HUES6 (cell line): ENCODE measurements around the gene CPB1.

Experiments
- H3K27ac ChIP-seq: 2 replicates; pipeline ENCODE4 v1.7.0; 2013; ENCODE audit warnings: low read depth, mild to moderate bottlenecking, low read length, inconsistent platforms
- H3K27me3 ChIP-seq: 2 replicates; pipeline ENCODE4 v1.6.1; 2013; ENCODE audit warnings: low read length; ENCODE audit not compliant: control insufficient read depth, insufficient read depth
- H3K36me3 ChIP-seq: 2 replicates; pipeline ENCODE4 v1.6.1; 2013; ENCODE audit warnings: low read length; ENCODE audit not compliant: control insufficient read depth, insufficient read depth
- H3K4me1 ChIP-seq: 2 replicates; pipeline ENCODE4 v1.6.1; 2013; ENCODE audit warnings: low read length; ENCODE audit not compliant: control insufficient read depth, insufficient read depth
- H3K4me3 ChIP-seq: 2 replicates; pipeline ENCODE4 v1.5.1; 2013; ENCODE audit warnings: low read depth, low read length
- H3K9ac ChIP-seq: one replicate; pipeline ENCODE4 v1.6.1; 2013; ENCODE audit warnings: mild to moderate bottlenecking, low read length
- H3K9me3 ChIP-seq: 2 replicates; pipeline ENCODE4 v1.6.1; 2013; ENCODE audit warnings: low read depth, low read length; ENCODE audit not compliant: control insufficient read depth, insufficient read depth

The CPB1 gene

GRCh38 chr3:148829926-148830325, 2.3 kb downstream of the CPB1 start:
- Histone ChIP-seq H3K36me3 (no peaks in the 10 kb centered on the region), H3K9me3 (no peaks in the 10 kb centered on the region), H3K27me3 (no peaks in the 10 kb centered on the region), H3K4me3 (no peak overlapping the region), H3K9ac (no peak overlapping the region), H3K4me1 (no peaks in the 10 kb centered on the region), H3K27ac (no peak overlapping the region)

GRCh38 chr3:148833223-148833622, 5.6 kb downstream of the CPB1 start:
- no peak overlapping the region for H3K9ac ChIP-seq
- no peaks in the 10 kb centered on the region for H3K36me3 ChIP-seq
- no peaks in the 10 kb centered on the region for H3K9me3 ChIP-seq
- no peak overlapping the region for H3K4me3 ChIP-seq
- H3K27me3 ChIP-seq = no peaks in the 10 kb centered on the region
- no peak overlapping the region for H3K27ac ChIP-seq
- H3K4me1 ChIP-seq = no peaks in the 10 kb centered on the region

DNA sequence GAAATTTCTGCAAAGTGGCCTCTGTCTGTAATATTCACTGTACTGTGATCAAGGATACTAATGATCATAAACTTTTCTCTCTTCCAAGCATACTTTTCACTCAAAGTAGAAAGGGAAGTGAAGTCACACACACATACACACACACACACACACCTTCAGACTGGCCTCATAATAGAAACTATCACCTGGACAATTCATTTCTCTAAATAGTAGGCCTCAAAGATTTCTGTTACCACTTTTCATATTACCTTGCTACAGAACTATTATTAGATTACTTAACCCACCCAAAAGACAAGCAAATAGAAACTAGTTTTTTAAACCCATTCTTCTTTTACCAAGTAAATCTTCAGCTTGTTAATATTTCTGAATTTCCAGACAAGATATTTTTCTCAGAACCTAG, 12.2 kb downstream of the CPB1 start:
- Histone ChIP-seq H3K27ac (no peak overlapping the region), H3K9me3 (no peaks in the 10 kb centered on the region), H3K9ac (no peak overlapping the region), H3K36me3 (no peaks in the 10 kb centered on the region), H3K27me3 (no peaks in the 10 kb centered on the region), H3K4me3 (no peak overlapping the region), H3K4me1 (no peaks in the 10 kb centered on the region)

DNA sequence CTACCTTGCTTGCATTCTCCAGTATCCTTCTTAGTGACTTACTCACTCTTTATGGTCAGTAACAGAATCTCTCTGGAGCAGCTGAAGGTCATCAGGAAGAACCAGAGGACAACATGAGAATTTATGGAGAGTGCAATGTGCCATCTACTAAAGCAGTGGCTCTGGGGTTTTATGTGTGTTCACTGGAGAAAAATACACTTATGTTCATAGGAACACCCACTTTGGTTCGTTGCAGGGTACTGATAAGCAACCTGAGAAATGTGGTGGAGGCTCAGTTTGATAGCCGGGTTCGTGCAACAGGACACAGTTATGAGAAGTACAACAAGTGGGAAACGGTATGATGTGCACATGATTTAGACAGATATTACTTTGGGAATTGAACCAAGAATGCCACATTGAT, 12.8 kb downstream of the CPB1 start:
- Histone ChIP-seq H3K4me3 (no peak overlapping the region), H3K27ac (no peak overlapping the region), H3K36me3 (no peaks in the 10 kb centered on the region), H3K27me3 (no peaks in the 10 kb centered on the region), H3K9me3 (no peaks in the 10 kb centered on the region), H3K4me1 (no peaks in the 10 kb centered on the region), H3K9ac (no peak overlapping the region)

- Histone ChIP-seq H3K36me3 (no peaks in the 10 kb centered on the region), H3K4me3 (no peak overlapping the region), H3K9ac (no peak overlapping the region), H3K27ac (no peak overlapping the region), H3K4me1 (no peaks in the 10 kb centered on the region), H3K27me3 (no peaks in the 10 kb centered on the region), H3K9me3 (no peaks in the 10 kb centered on the region)
Observed at GRCh38 chr3:148845756-148846395, 18.3 kb downstream of the CPB1 start.

GRCh38 chr3:148847351-148847750, 19.7 kb downstream of the CPB1 start:
- no peak overlapping the region for H3K9ac ChIP-seq
- H3K4me1 ChIP-seq = no peaks in the 10 kb centered on the region
- no peak overlapping the region for H3K4me3 ChIP-seq
- no peaks in the 10 kb centered on the region for H3K27me3 ChIP-seq
- H3K36me3 ChIP-seq = no peaks in the 10 kb centered on the region
- no peak overlapping the region for H3K27ac ChIP-seq
- H3K9me3 ChIP-seq = no peaks in the 10 kb centered on the region

DNA sequence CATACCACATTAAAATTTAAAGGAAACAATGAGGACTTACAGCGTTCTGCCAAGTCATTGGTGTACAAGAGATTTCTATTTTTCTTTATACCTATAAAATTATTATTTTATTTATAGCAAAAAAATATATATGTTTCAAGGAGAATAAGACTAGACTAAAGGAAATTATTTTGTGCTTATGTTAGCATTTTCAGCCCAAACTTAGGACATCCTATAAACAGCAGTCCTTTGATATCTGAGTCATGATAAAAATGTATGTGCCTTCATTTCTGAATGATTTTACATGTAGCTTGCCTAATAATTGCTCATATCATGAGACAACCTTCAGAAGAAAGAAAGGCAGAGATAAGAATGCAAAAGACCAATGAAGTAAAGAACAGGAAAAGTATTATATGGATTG, 20.8 kb downstream of the CPB1 start:
- Histone ChIP-seq H3K4me1 (no peaks in the 10 kb centered on the region), H3K27ac (no peak overlapping the region), H3K4me3 (no peak overlapping the region), H3K9ac (no peak overlapping the region), H3K9me3 (no peaks in the 10 kb centered on the region), H3K27me3 (no peaks in the 10 kb centered on the region), H3K36me3 (no peaks in the 10 kb centered on the region)

DNA sequence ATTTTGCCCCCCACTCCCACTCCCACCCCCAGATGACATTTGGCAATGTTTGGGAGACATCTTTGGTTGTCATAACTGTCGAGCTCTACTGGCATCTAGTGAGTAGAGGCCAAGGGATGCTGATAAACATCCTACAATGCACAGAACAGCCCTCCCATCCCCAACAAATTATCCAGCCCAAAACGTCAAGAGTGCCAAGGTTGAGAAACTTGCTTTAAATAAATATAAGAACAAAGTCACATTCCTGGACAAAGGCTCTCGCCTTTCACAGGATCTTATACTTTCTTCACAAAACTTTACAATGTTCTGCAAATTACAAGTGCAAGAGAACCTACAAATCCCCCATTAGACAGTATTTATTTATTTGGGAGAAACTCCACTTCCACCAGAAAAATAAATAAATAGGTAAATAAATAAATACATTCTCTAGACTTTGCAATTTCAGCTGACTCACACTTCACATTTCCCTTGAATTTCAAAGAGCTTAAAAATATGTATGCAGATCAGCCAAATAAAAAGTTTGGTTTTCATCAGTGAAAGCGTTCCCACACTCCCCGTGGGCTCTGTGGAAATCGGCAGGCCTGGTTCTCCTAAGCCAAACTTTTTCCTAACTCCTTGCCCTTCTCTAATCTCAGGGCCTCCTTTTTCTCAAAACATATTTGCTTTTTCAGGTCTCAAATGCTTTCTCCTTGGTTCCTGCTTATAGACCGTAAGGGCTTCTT, 24.8 kb downstream of the CPB1 start:
- Histone ChIP-seq H3K36me3 (no peaks in the 10 kb centered on the region), H3K9me3 (no peaks in the 10 kb centered on the region), H3K4me1 (no peaks in the 10 kb centered on the region), H3K27me3 (no peaks in the 10 kb centered on the region), H3K9ac (no peak overlapping the region), H3K4me3 (no peak overlapping the region), H3K27ac (no peak overlapping the region)

- Histone ChIP-seq H3K4me3 (no peak overlapping the region), H3K9ac (no peak overlapping the region), H3K36me3 (no peaks in the 10 kb centered on the region), H3K27me3 (no peaks in the 10 kb centered on the region), H3K9me3 (no peaks in the 10 kb centered on the region), H3K4me1 (no peaks in the 10 kb centered on the region), H3K27ac (no peak overlapping the region)
Observed at GRCh38 chr3:148853076-148853475, 25.5 kb downstream of the CPB1 start.

DNA sequence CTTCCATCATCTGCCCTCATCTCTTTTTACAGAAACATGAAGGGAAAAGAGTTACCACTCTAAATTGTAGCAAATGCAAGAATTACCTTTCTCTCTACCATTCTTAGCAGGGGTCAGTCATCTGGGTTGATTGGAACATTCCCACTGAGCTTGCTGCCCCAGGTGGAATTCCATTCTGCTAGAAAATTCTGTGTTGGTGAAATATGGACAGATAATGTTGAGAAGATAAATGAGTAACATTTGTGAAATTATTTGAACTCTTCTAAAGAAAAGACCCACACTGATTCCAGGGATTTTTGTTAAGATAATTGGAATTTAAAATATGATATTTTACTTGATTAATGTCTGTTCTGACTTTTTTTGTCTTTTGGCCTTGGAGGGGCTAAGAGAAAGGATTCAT, 26.4 kb downstream of the CPB1 start:
- H3K9ac ChIP-seq = no peak overlapping the region
- no peak overlapping the region for H3K27ac ChIP-seq
- H3K36me3 ChIP-seq = no peaks in the 10 kb centered on the region
- no peaks in the 10 kb centered on the region for H3K9me3 ChIP-seq
- H3K4me3 ChIP-seq = no peak overlapping the region
- H3K27me3 ChIP-seq = no peaks in the 10 kb centered on the region
- no peaks in the 10 kb centered on the region for H3K4me1 ChIP-seq

GRCh38 chr3:148856384-148856783, 28.8 kb downstream of the CPB1 start:
- no peak overlapping the region for H3K9ac ChIP-seq

More at GRCh38 chr3:148856384-148856783, 28.8 kb downstream of the CPB1 start:
- H3K36me3 ChIP-seq = no peaks in the 10 kb centered on the region
- no peaks in the 10 kb centered on the region for H3K27me3 ChIP-seq
- no peak overlapping the region for H3K4me3 ChIP-seq
- H3K4me1 ChIP-seq = no peaks in the 10 kb centered on the region
- no peak overlapping the region for H3K27ac ChIP-seq
- no peaks in the 10 kb centered on the region for H3K9me3 ChIP-seq
